ENCODE data around the gene XYLT1. TPM values are rescaled to one million over a fixed set of nuclear protein-coding genes. Genes with fewer than 3 reads are reported as not detected.

XYLT1 gene
- total and polyA plus RNA-seq, 10 of the 15 experiments (the other 5 are each of a cell fraction or from before 2014, with no cell fraction given): 0.88 to 14.8 (median 5.8) TPM

- FAIRE-seq (no peak), ATAC-seq (no peak), DNase-seq (ENCODE audit: low read depth, low spot score) (no peak)
- in situ Hi-C loops (cut with MboI): no loop called here
- Histone ChIP-seq H3K4me2 (ENCODE audit: control insufficient read depth, insufficient read depth) (no peak overlapping the region), H3K4me1 (ENCODE audit: control insufficient read depth, insufficient read depth, low read length) (peaks cover 5% of the 10 kb centered on the region), H4K20me1 (ENCODE audit: control insufficient read depth, insufficient read depth) (no peaks in the 10 kb centered on the region), H3K9ac (ENCODE audit: control insufficient read depth, insufficient read depth, low read length) (no peak overlapping the region), H3K9me3 (replicated peaks; ENCODE audit: control insufficient read depth, insufficient read depth, low read length) (no peaks in the 10 kb centered on the region), H3K4me3 (no peak overlapping the region), H3K27ac (ENCODE audit: control insufficient read depth, insufficient read depth) (no peak overlapping the region), H3K79me2 (ENCODE audit: control insufficient read depth, insufficient read depth, low read length) (no peaks in the 10 kb centered on the region), H2AFZ (ENCODE audit: control insufficient read depth, low read depth, low read length) (no peak overlapping the region), H3K27me3 (replicated peaks in 1 of 2; ENCODE audit: control insufficient read depth in 2 of 2, insufficient read depth in 2 of 2, low read length in 1 of 2) (no peaks in the 10 kb centered on the region), H3K36me3 (ENCODE audit: control insufficient read depth in 2 of 2, insufficient read depth in 2 of 2, low read length in 1 of 2) (peaks cover 0 to 1% of the 10 kb centered on the region in 2 experiments; a peak in 1 of 4 replicates)
- WGBS (ENCODE audit: insufficient coverage, insufficient replicate concordance, low lambda C conversion rate, missing lambda C conversion rate): 65% methylated on average over 10 of the region's 10 CpGs
- CTCF ChIA-PET: no interaction called here
- intact Hi-C loops (cut with micrococcal nuclease; ENCODE audit: unreplicated experiment): no loop called here
- BruUV-seq (replicated peaks): no TSS peak
- SMC1A ChIA-PET (ENCODE audit: uncharacterized antibody, unreplicated experiment): interaction anchor here (1.0 to 16.7 kb wide), 5 partner anchors 8 to 180 kb away, joined by 3 to 241 read pairs (median 3); no protein-coding TSS in a partner anchor
- no peak for TF ChIP-seq WRNIP1 (IDR thresholded peaks at IDR 0.05; ENCODE audit: borderline replicate concordance, low read depth, low read length)
- no peak for TF ChIP-seq IRF4 (IDR thresholded peaks at IDR 0.05; ENCODE audit: low read depth, low read length)
- no peak for TF ChIP-seq MEF2B (IDR thresholded peaks at IDR 0.05; ENCODE audit: partially characterized antibody, poor library complexity, severe bottlenecking)
- no peak for TF ChIP-seq BACH1 (IDR thresholded peaks at IDR 0.05; ENCODE audit: borderline replicate concordance)
- no peak for TF ChIP-seq NFYA (IDR thresholded peaks at IDR 0.05; ENCODE audit: borderline replicate concordance, low read depth, low read length)
- TF ChIP-seq CUX1 (IDR thresholded peaks at IDR 0.05; ENCODE audit: insufficient replicate concordance, low read depth, low read length): no peak
- no peak for TF ChIP-seq MEF2A (IDR thresholded peaks at IDR 0.05; ENCODE audit: insufficient read depth, low read depth, low read length)
- RAD21 ChIA-PET (ENCODE audit: unreplicated experiment): interaction anchor here (1.2 kb wide), 1 partner anchor 14 kb away, joined by 3 read pairs; no protein-coding TSS in a partner anchor
- POLR2A ChIA-PET: no interaction called here
Observed at GRCh38 chr16:17287166-17287800, 183.5 kb downstream of the XYLT1 start.

Measured in GM12878 (cell line).